ENCODE data around the gene ZFPM1. TPM values are rescaled to one million over a fixed set of nuclear protein-coding genes. Genes with fewer than 3 reads are reported as not detected.
"Not testable (repeated sequence)": the region's sequence is repeated elsewhere in the genome, so short reads cannot be mapped to it uniquely, and the experiment has no call there.

The ZFPM1 gene
- total and polyA plus RNA-seq, 8 donors, result 3.6 to 22.5 (median 19.3) TPM

- no peaks in the 10 kb centered on the region for H3K4me1 ChIP-seq
- WGBS, 2 donors, result 64 to 71% methylated on average over 28 to 29 of the region's 29 CpGs
- peaks cover 0 to 2% (median 0%) of the 10 kb centered on the region in 4 donors for H3K27me3 ChIP-seq
- H3K36me3 ChIP-seq, result no peaks in the 10 kb centered on the region
- intact Hi-C loops (cut with DNase I), result loop anchor here in 1 of 3 donors (10.0 kb wide), 1 partner anchor 215 kb away; no protein-coding TSS in a partner anchor
- no peak for TF ChIP-seq CTCF (IDR thresholded peaks at IDR 0.05)
- no peak overlapping the region for H3K4me3 ChIP-seq
- ATAC-seq (no peak), FAIRE-seq (no peak), DNase-seq (no peak)
- H3K27ac ChIP-seq, result no peak overlapping the region
- no peaks in the 10 kb centered on the region for H3K9me3 ChIP-seq
These were observed 43.6 kb upstream of the ZFPM1 start for GRCh38 chr16:88409296-88410065.

- not testable (repeated sequence) for DNase-seq, FAIRE-seq
These were observed 42.6 kb upstream of the ZFPM1 start for GRCh38 chr16:88410297-88410968.

GRCh38 chr16:88411951-88412576, 41.0 kb upstream of the ZFPM1 start:
- no peak for TF ChIP-seq CTCF (IDR thresholded peaks at IDR 0.05)
- no peak for FAIRE-seq
- Histone ChIP-seq H3K4me1 (no peaks in the 10 kb centered on the region), H3K27ac (no peak overlapping the region), H3K4me3 (no peak overlapping the region), H3K27me3 (no peaks in the 10 kb centered on the region), H3K36me3 (no peaks in the 10 kb centered on the region), H3K9me3 (no peaks in the 10 kb centered on the region)
- intact Hi-C loops (cut with DNase I), result no loop called here
- DNase-seq, result no peak
- WGBS, 2 donors, result 85 to 86% methylated on average over 18 of the region's 18 CpGs
- no peak for ATAC-seq

More at GRCh38 chr16:88410297-88410968, 42.6 kb upstream of the ZFPM1 start:
- H3K36me3 ChIP-seq; H3K9me3 ChIP-seq; ATAC-seq; intact Hi-C loops (cut with DNase I); H3K4me3 ChIP-seq; H3K4me1 ChIP-seq; H3K27me3 ChIP-seq; H3K27ac ChIP-seq: not testable (repeated sequence)
- 82 to 91% methylated on average over 28 of the region's 28 CpGs for WGBS, 2 donors

GRCh38 chr16:88412766-88413165, 40.3 kb upstream of the ZFPM1 start:
- no peak for TF ChIP-seq CTCF (IDR thresholded peaks at IDR 0.05)
- FAIRE-seq (no peak), DNase-seq (no peak), ATAC-seq (no peak)
- Histone ChIP-seq H3K27me3 (no peaks in the 10 kb centered on the region), H3K36me3 (no peaks in the 10 kb centered on the region), H3K4me1 (no peaks in the 10 kb centered on the region), H3K27ac (no peak overlapping the region), H3K9me3 (no peaks in the 10 kb centered on the region), H3K4me3 (no peak overlapping the region)
- 72 to 73% methylated on average over 16 of the region's 16 CpGs for WGBS, 2 donors
- intact Hi-C loops (cut with DNase I), result no loop called here

GRCh38 chr16:88413231-88413630, 39.8 kb upstream of the ZFPM1 start:
- Histone ChIP-seq H3K4me1 (no peaks in the 10 kb centered on the region), H3K36me3 (no peaks in the 10 kb centered on the region), H3K27ac (no peak overlapping the region), H3K4me3 (no peak overlapping the region), H3K9me3 (no peaks in the 10 kb centered on the region), H3K27me3 (no peaks in the 10 kb centered on the region)
- FAIRE-seq (no peak), ATAC-seq (no peak), DNase-seq (no peak)
- 74 to 80% methylated on average over 12 of the region's 12 CpGs for WGBS, 2 donors
- TF ChIP-seq CTCF (IDR thresholded peaks at IDR 0.05), result no peak
- intact Hi-C loops (cut with DNase I), result no loop called here
